Mucosa of rectum (tissue), 2 donors: ENCODE measurements around the gene COP1.

Experiments used
- H3K27ac ChIP-seq, 2 donors: one replicate each; pipeline ENCODE4 v1.7.0; 2013; ENCODE audit warnings: inconsistent platforms in 2 of 2, low read depth in 2 of 2, low read length in 2 of 2
- H3K27me3 ChIP-seq, 2 donors: one replicate each; pipeline ENCODE4 v1.7.0; 2013; ENCODE audit warnings: low read length in 2 of 2; ENCODE audit not compliant: control insufficient read depth in 2 of 2, insufficient read depth in 2 of 2
- H3K36me3 ChIP-seq, 2 donors: one replicate each; pipeline ENCODE4 v1.7.0; 2013; ENCODE audit warnings: low read length in 2 of 2; ENCODE audit not compliant: control insufficient read depth in 2 of 2, insufficient read depth in 2 of 2
- H3K4me1 ChIP-seq, 2 donors: one replicate each; pipeline ENCODE4 v1.7.0; 2013; ENCODE audit warnings: low read length in 2 of 2, mild to moderate bottlenecking in 1 of 2; ENCODE audit not compliant: control insufficient read depth in 2 of 2, insufficient read depth in 2 of 2
- H3K4me3 ChIP-seq, 2 donors: one replicate each; pipeline ENCODE4 v1.7.0; 2013; ENCODE audit warnings: low read length in 2 of 2
- H3K9ac ChIP-seq, 2 donors: one replicate each; pipeline ENCODE4 v1.7.0; 2013; ENCODE audit warnings: low read length in 2 of 2, low read depth in 1 of 2, mild to moderate bottlenecking in 1 of 2
- H3K9me3 ChIP-seq, 2 donors: one replicate each; pipeline ENCODE4 v1.7.0; 2013; ENCODE audit warnings: low read length in 2 of 2; ENCODE audit not compliant: control insufficient read depth in 2 of 2
- donor health status: healthy.
- donor health status: Normal muscosa, but diverticular disease.

The COP1 gene

DNA sequence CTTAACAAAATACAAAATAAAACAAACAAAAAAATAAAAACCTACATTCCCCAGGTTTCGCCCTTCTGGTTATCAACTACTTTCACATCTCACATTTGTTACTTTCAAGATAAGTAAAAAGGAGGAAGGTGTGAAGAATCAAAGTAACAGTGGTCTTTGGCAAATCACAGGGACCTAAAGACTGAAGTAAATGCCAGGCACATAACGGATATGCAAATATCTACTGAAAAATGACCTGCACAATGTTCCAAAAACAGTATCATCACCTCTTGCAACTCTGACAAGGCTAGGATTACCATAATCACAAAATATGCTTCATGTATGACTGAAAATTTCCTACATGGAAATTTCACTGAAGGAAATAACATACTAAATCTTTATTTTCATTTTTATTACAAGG lies 29.3 kb downstream of the COP1 start:
- Histone ChIP-seq H3K4me3 (no peak overlapping the region), H3K9ac (no peak overlapping the region), H3K4me1 (peaks cover 0 to 4% of the 10 kb centered on the region in 2 donors), H3K27ac (no peak overlapping the region), H3K27me3 (no peaks in the 10 kb centered on the region), H3K36me3 (peaks cover 9 to 22% of the 10 kb centered on the region in 2 donors), H3K9me3 (no peaks in the 10 kb centered on the region)

GRCh38 chr1:176174108-176174507 lies 33.0 kb downstream of the COP1 start:
- Histone ChIP-seq H3K36me3 (peaks cover 18 to 24% of the 10 kb centered on the region in 2 donors), H3K9me3 (no peaks in the 10 kb centered on the region), H3K27me3 (no peaks in the 10 kb centered on the region), H3K9ac (no peak overlapping the region), H3K4me3 (no peak overlapping the region), H3K27ac (no peak overlapping the region), H3K4me1 (peaks cover 0 to 4% of the 10 kb centered on the region in 2 donors)

GRCh38 chr1:176172215-176172614 lies 34.9 kb downstream of the COP1 start:
- no peak overlapping the region for H3K27ac ChIP-seq
- peaks cover 18 to 24% of the 10 kb centered on the region in 2 donors for H3K36me3 ChIP-seq
- no peaks in the 10 kb centered on the region for H3K9me3 ChIP-seq
- no peak overlapping the region for H3K4me3 ChIP-seq
- no peaks in the 10 kb centered on the region for H3K27me3 ChIP-seq
- no peak overlapping the region for H3K9ac ChIP-seq
- H3K4me1 ChIP-seq = no peaks in the 10 kb centered on the region

DNA sequence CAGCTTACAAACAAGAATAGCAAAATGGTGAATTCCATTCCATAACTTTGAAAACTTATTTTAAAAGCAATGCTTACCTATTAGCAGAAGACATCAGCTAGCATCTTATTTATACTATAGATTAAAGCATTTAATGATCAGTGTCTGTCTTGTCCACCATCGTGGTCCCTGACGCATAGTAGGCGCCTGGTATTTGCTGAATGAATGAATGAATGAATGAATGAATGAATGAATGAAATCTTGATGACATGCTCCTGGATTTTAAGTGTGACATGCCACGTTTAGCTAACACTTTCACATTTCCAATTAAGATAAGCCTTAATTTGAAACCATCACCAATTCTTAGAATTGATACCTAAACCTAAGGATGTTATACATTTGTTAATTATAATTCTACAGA lies 39.9 kb downstream of the COP1 start:
- Histone ChIP-seq H3K36me3 (peaks cover 7 to 11% of the 10 kb centered on the region in 2 donors), H3K27me3 (no peaks in the 10 kb centered on the region), H3K9ac (no peak overlapping the region), H3K4me3 (no peak overlapping the region), H3K9me3 (no peaks in the 10 kb centered on the region), H3K27ac (no peak overlapping the region), H3K4me1 (no peaks in the 10 kb centered on the region)

DNA sequence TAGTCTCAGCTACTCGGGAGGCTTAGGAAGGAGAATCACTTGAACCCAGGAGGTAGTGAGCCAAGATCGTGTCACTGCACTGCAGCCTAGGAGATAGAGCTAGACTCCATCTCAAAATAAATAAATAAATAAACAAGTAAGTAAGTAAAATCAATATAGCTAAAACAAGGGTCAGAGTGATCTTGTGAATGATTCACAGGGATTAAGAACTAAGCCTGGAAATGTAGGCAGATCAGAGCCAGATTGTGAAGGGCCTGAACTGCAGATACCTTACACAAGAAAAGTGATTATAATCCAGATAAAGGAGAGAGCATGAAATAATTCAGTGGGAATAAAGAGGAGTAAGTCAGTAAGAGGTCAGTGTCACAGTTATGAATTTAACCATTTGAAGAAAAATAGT lies 41.5 kb downstream of the COP1 start:
- Histone ChIP-seq H3K4me3 (no peak overlapping the region), H3K9me3 (no peaks in the 10 kb centered on the region), H3K9ac (no peak overlapping the region), H3K4me1 (no peaks in the 10 kb centered on the region), H3K27ac (no peak overlapping the region), H3K36me3 (peaks cover 4 to 8% of the 10 kb centered on the region in 2 donors), H3K27me3 (no peaks in the 10 kb centered on the region)

GRCh38 chr1:176164014-176164678 lies 42.9 kb downstream of the COP1 start:
- peaks cover 0 to 5% of the 10 kb centered on the region in 2 donors for H3K36me3 ChIP-seq
- no peak overlapping the region for H3K9ac ChIP-seq
- no peaks in the 10 kb centered on the region for H3K9me3 ChIP-seq
- no peaks in the 10 kb centered on the region for H3K27me3 ChIP-seq
- H3K27ac ChIP-seq = no peak overlapping the region
- no peaks in the 10 kb centered on the region for H3K4me1 ChIP-seq
- H3K4me3 ChIP-seq = no peak overlapping the region

DNA sequence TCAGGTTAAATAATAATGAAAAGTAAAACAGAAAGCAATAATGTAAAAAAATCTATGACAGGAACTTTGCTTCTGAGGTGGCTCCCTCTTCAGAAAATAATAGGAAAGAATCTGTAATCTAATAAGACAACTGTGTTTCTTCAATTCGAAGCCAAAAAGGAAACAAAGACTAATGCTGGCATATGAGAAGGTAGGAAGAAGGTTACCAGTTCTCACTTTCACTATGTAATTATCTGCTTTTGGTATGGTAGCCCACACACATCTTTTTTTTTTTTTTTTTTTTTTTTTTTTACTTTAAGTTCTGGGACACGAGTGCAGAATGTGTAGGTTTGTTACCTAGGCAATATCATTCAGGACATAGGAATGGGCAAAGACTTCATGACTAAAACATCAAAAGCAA lies 47.1 kb downstream of the COP1 start:
- H3K27ac ChIP-seq = no peak overlapping the region
- H3K36me3 ChIP-seq = peaks cover 0 to 10% of the 10 kb centered on the region in 2 donors
- H3K4me1 ChIP-seq = no peaks in the 10 kb centered on the region
- H3K27me3 ChIP-seq = no peaks in the 10 kb centered on the region
- H3K9ac ChIP-seq = no peak overlapping the region
- no peak overlapping the region for H3K4me3 ChIP-seq
- H3K9me3 ChIP-seq = peaks cover 5 to 9% of the 10 kb centered on the region in 2 donors

DNA sequence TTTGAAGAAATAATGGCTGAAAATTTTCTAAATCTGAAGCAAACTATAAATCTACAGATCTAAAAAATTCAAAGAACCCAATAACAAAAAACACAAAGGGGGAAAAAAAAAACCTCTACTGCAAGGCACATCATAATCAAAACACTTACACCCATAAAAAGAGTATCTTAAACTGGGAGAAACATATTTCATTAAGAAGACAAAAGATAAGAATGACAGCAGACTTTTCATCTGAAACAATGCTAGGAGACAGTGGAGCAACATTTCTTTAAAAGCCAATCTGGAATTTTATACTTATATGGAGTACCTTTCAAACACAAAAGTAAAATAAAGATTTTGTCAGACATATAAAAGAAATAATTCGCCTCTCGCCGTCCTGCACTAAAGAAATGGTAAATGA lies 49.1 kb downstream of the COP1 start:
- no peak overlapping the region for H3K9ac ChIP-seq
- H3K36me3 ChIP-seq = peaks cover 0 to 13% of the 10 kb centered on the region in 2 donors
- no peaks in the 10 kb centered on the region for H3K4me1 ChIP-seq
- no peak overlapping the region for H3K4me3 ChIP-seq
- H3K27ac ChIP-seq = no peak overlapping the region
- H3K9me3 ChIP-seq = peaks cover 5 to 9% of the 10 kb centered on the region in 2 donors
- no peaks in the 10 kb centered on the region for H3K27me3 ChIP-seq

GRCh38 chr1:176149939-176150807 lies 56.9 kb downstream of the COP1 start:
- no peak overlapping the region for H3K9ac ChIP-seq
- no peaks in the 10 kb centered on the region for H3K4me1 ChIP-seq
- H3K9me3 ChIP-seq = no peaks in the 10 kb centered on the region
- H3K36me3 ChIP-seq = peaks cover 3 to 7% of the 10 kb centered on the region in 2 donors
- no peak overlapping the region for H3K27ac ChIP-seq
- H3K4me3 ChIP-seq = no peak overlapping the region
- no peaks in the 10 kb centered on the region for H3K27me3 ChIP-seq

GRCh38 chr1:176144526-176144925 lies 62.6 kb downstream of the COP1 start:
- H3K4me3 ChIP-seq = no peak overlapping the region
- no peaks in the 10 kb centered on the region for H3K9me3 ChIP-seq
- H3K27me3 ChIP-seq = no peaks in the 10 kb centered on the region
- H3K9ac ChIP-seq = no peak overlapping the region
- no peaks in the 10 kb centered on the region for H3K4me1 ChIP-seq
- no peak overlapping the region for H3K27ac ChIP-seq
- H3K36me3 ChIP-seq = peaks cover 0 to 7% of the 10 kb centered on the region in 2 donors
